WERI-Rb-1 (cell line): ENCODE results near the gene HLA-DQB1.
"Not testable (repeated sequence)": the region's sequence is repeated elsewhere in the genome, so short reads cannot be mapped to it uniquely, and the experiment has no call there.

Source experiments
- DNase-seq: peaks from one replicate; pipeline ENCODE4 v3.0.0-alpha.2; 2020
- H3K27ac ChIP-seq: fragments of 250-450 bp; sonication (Bioruptor Pico); 2 replicates; pipeline ENCODE4 v1.5.1; 2020; ENCODE audit warnings: mild to moderate bottlenecking, moderate library complexity
- H3K27me3 ChIP-seq: fragments of 250-450 bp; sonication (Bioruptor Pico); 2 replicates; pipeline ENCODE4 v1.5.1; 2021; ENCODE audit warnings: mild to moderate bottlenecking, low read depth, moderate library complexity; ENCODE audit not compliant: insufficient read depth, severe bottlenecking
- H3K36me3 ChIP-seq: fragments of 250-450 bp; sonication (Bioruptor Pico); 2 replicates; pipeline ENCODE4 v1.5.1; 2020; ENCODE audit warnings: mild to moderate bottlenecking, moderate library complexity
- H3K4me3 ChIP-seq: 2 replicates; pipeline ENCODE4 v1.5.1; 2011; ENCODE audit warnings: low read depth, mild to moderate bottlenecking, control low read depth, low read length
- H3K9me3 ChIP-seq: fragments of 250-450 bp; sonication (Bioruptor Pico); 2 replicates; pipeline ENCODE4 v1.5.1; 2021; ENCODE audit warnings: mild to moderate bottlenecking, moderate library complexity; ENCODE audit not compliant: severe bottlenecking
- CTCF ChIP-seq: IDR thresholded peaks from 2 replicates; pipeline ENCODE4 v1.5.1; 2011; ENCODE audit warnings: low read depth, mild to moderate bottlenecking, control low read depth, inconsistent platforms, low read length

HLA-DQB1 gene

GRCh38 chr6:32638532-32639219, 27.8 kb downstream of the HLA-DQB1 start:
- no peak for DNase-seq
- no peak overlapping the region for H3K27ac ChIP-seq
- no peaks in the 10 kb centered on the region for H3K9me3 ChIP-seq
- no peak overlapping the region for H3K4me3 ChIP-seq
- no peak for TF ChIP-seq CTCF
- H3K27me3 ChIP-seq: peaks cover 87% of the 10 kb centered on the region
- no peaks in the 10 kb centered on the region for H3K36me3 ChIP-seq

GRCh38 chr6:32637883-32638282, 28.6 kb downstream of the HLA-DQB1 start:
- DNase-seq: no peak
- no peak for TF ChIP-seq CTCF
- no peak overlapping the region for H3K27ac ChIP-seq
- H3K36me3 ChIP-seq: no peaks in the 10 kb centered on the region
- no peaks in the 10 kb centered on the region for H3K9me3 ChIP-seq
- peaks cover 92% of the 10 kb centered on the region for H3K27me3 ChIP-seq
- H3K4me3 ChIP-seq: no peak overlapping the region

GRCh38 chr6:32637219-32637880, 29.1 kb downstream of the HLA-DQB1 start, which contains the start of gene HLA-DQA1:
HLA-DQA1 (plus strand) TSS chr6:32637406; CDS start chr6:32637459, 53 bp downstream.
- Histone ChIP-seq H3K4me3 (no peak within 1 kb of the TSS), H3K9me3 (no peaks in the 10 kb centered on the region), H3K36me3 (no peaks in the 10 kb centered on the region), H3K27ac (no peak within 1 kb of the TSS), H3K27me3 (peaks cover 91% of the 10 kb centered on the region)
- DNase-seq: no peak
- no peak for TF ChIP-seq CTCF

GRCh38 chr6:32635526-32636123, 30.8 kb downstream of the HLA-DQB1 start:
- no peaks in the 10 kb centered on the region for H3K36me3 ChIP-seq
- H3K9me3 ChIP-seq: peaks cover 1% of the 10 kb centered on the region
- no peak for DNase-seq
- H3K27ac ChIP-seq: no peak overlapping the region
- no peak overlapping the region for H3K4me3 ChIP-seq
- TF ChIP-seq CTCF: no peak
- peaks cover 83% of the 10 kb centered on the region for H3K27me3 ChIP-seq

- not testable (repeated sequence) for H3K27ac ChIP-seq, H3K9me3 ChIP-seq, H3K4me3 ChIP-seq, H3K36me3 ChIP-seq, DNase-seq
- peaks cover 34% of the 10 kb centered on the region for H3K27me3 ChIP-seq
These were observed 36.7 kb downstream of the HLA-DQB1 start for GRCh38 chr6:32629793-32630192.

- TF ChIP-seq CTCF: no peak
- Histone ChIP-seq H3K27ac (no peak overlapping the region), H3K36me3 (no peaks in the 10 kb centered on the region), H3K9me3 (peaks cover 2% of the 10 kb centered on the region), H3K27me3 (peaks cover 16% of the 10 kb centered on the region), H3K4me3 (no peak overlapping the region)
- no peak for DNase-seq
These were observed 38.6 kb downstream of the HLA-DQB1 start for GRCh38 chr6:32627831-32628230.
